ENCODE data around the gene NDUFB11.
"Not testable (repeated sequence)": the region's sequence is repeated elsewhere in the genome, so short reads cannot be mapped to it uniquely, and the experiment has no call there.

The NDUFB11 gene

DNA sequence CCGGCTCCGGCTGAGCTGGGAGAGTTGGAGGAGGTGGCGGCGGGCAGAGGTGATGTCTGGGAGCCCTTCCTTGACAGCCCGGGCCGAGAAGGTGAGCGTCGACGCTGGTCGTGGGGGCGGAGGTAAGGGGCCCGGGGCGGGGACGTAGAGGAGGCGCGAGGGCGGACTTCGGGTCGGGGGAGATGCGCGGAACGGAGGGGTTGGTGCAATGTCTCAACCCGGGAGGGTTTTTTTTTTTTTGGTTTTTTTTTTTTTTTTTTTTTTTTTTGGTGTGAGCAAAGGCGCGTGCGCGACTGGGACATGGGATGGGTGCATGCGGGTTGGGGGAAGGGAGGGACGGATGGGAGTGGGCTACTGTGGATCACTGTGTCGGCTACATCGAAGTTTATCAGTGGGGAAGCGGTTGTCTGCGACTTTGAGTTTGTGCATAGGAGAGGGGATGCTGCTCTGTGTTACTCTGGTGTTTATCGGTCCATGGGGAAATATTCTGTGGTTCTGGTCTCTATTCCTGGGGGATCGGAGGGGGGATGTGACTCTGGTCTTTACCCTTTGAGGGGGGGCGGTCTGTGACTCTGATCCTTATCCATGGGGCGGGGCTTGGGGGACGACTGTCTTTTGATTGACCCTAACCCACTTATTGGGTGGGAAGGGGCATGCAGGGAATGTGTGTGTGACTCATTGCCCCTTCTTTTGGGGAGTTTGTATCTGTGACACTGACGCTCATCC, 1.1 kb upstream of the NDUFB11 start:
- DNase-seq: no peak

DNA sequence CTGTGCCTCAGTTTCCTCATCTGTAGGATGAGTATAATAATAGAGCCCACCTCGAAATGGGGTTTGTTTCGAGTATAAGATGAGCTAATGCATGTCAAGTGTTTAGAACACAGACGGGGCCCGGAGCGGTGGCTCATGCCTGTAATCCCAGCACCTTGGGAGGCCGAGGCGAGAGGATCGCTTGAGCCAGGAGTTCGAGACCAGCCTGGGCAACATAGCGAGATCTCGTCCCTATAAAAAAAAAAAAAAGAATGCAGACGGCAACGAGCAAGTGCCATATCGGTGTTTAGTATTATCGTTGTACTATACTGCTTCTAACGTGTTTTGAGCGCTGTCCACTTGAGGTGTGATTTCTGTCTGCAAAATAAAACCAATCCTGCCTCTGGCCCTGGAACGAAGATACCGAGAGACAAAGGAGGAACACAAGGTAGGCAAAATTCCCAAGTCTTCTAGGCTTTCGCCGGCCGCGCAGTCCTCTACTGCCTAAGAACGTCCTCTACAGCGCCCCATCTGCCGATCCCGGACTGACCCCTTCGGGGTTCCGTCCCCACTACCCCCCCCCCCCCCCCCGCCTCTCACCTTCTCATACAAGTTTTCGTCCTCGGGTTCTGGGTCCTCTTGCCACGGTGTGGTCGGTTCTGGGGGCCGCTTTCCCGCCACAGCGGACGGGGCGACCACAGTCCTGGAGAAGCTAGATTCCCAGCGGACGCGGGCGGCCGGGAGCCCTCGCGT, 442 bp downstream of the NDUFB11 start:
- peak; percentile 15 for DNase-seq

DNA sequence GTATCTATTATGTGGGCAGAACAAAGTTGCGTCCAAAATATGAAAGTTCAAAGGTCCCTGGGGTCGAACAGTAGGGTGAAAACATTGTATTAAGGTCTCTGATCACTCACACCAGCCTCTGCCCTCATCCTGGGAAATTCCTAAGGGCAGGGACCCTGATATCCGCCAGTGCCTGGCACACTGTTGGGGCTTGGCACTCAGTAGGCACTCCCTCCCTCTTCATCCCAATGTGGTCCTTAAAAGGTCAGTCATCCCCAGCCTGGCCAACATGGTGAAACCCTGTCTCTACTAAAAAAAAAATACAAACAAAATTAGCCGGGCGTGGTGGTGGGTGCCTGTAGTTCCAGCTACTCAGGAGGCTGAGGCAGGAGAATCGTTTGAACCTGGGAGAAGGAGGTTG, 6.3 kb downstream of the NDUFB11 start:
- DNase-seq: no peak

DNA sequence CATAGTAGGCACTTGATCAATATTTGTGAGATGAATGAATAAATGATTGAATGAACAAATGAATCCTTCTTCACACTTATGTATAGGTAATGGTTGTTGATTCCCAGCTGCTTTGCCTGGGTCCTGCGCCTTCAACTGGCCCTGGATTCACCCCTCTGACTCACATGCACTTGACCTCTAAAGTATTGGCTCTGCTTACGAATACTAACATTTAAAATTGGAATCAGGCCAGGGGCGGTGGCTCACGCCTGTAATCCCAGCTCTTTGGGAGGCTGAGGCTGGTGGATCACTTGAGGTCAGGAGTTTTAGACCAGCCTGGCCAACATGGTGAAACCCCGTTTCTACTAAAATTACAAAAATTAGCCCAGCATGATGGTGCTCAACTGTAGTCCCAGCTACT, 8.9 kb downstream of the NDUFB11 start:
- not testable (repeated sequence) for DNase-seq

DNA sequence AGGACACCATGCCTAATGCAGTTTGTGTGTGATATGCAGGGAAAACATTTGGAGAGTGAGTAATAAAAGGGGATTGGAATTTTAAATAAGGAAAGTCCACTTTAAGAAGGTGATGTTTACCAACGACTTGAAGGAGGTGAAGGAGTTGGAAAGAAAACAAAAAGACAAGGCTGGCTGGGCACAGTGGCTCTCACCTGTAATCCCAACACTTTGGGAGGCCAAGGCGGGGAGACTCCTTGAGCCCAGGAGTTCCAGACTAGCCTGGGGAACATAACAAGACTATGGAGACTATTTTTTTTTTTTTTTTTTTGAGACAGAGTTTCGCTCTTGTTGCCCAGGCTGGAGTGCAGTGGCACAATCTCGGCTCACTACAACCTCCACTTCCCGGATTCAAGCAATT, 11.0 kb downstream of the NDUFB11 start:
- DNase-seq: no peak

DNA sequence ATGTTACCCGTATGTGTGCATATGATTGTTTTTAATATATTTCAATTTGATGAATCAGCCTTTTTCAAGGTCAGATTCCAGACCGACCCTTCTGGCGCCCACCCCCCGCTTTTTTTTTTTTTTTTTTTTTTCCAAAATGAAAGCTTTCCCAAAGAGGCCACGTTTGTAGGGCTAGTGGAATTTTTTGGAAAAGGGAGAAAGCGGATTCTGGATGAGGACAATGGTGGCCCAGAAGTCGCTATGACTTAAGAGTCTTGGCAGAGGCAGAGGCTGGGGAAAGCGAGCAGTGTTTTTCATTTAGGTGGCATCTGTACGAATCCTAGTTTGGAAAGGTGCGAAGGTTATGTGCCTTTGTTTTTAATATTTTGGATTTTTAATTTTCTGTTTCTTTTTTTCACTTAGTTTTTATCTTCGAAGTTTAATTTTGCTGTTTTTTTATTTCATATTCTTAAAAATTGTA, 14.6 kb downstream of the NDUFB11 start:
- no peak for DNase-seq

DNA sequence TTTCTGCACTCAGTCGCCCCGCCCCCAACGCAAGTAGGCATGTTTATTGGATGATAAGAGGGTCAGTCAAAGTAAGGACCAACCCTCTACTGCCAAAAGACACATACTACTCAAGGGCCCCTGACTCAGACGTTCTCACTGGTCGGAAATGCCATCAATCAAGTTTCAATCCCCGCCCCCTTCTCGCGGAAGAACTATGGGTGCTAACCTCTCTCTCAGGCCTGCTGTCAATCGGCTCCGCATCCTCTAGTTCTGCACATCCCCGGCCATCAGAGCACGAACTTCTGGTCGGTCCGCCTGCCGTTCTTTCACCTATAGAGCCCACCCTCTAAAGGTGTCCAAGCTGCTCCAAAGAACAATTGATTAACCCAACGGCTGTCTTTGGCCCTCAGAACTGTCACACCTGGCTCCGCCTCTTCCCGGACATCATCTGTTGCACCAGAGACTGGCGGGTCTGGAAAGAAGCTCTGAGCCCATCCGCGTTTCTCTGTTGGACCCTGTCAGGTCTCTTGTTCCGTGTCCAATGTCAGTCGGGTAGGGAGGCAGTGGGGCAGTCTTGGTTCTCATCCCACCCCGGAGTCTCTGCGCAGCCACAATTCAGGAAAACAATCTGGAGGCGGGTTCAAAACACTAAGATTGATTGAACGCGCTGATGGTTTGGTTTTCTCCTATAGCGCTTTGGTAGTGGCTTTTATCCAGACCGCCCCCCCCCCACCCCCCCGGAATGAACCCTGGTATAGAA, 15.2 kb downstream of the NDUFB11 start:
- DNase-seq: peak; percentile 79

DNA sequence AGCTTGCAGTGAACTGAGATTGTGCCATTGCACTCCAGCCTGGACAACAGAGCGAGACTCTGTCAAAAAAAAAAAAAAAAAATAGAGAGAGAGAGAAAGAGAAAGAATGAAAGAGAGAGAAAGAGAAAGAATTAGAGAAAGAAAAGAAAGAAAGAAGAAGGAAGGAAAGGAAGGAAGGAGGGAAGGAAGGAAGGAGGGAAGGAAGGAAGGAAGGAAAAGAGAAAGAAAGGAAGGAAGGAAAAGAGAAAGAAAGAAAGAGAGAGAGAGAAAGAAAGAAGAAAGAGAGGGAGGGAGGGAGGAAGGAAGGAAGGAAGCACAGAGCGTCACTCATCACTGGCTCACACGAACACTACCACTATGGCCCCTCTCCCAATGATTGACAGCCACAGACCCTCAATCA, 20.0 kb downstream of the NDUFB11 start:
- not testable (repeated sequence) for DNase-seq

DNA sequence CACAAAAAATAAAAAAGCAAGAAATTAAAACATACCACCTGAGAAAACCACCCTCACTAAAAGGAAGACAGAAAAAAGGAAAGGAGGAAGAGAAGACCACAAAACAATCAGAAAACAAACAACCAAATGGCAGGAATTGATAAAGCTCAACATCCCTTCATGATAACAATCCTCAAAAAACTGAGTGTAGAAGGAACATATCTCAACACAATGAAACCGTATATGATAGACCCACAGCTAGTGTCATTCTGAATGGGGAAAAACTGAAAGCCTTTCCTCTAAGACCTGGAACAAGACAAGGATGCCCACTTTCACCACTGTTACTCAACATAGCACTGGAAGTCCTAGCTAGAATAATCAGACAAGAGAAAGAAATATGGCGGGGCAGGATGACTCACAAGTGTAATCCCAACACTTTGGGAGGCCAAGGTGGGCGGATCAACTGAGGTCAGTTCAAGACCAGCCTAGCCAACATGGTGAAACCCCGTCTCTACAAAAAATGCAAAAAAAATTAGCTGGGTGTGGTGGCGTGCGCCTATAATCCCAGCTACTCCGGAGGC, 27.9 kb downstream of the NDUFB11 start:
- DNase-seq: not testable (repeated sequence)

DNA sequence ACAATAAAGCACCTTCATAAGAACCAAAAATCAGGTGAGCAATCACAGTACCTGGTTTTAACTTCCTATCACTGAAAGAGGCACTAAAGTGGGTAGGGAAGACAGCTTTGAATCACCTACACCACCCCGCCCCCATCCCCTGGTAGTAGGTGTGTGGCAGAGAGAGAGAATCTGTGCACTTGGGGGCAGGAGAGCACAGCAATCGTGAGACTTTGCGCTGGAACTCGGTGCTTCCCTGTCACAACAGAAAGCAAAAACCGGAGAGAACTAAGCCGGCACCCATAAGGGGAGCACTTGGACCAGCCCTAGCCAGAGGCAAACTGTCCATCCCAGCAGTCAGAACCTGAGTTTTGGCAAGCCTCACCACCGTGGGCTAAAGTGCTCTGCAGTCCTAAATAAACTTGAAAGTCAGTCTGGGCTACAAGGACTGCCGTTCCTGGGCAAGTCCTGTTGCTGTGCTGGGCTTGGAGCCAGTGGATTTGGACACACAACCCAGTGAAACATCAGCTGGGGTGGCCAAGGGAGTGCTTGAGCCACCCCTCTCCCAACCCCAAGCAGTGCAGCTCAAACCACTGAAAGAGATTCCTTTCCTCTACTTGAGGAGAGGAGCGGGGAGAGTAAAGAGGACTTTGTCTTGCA, 32.1 kb downstream of the NDUFB11 start:
- DNase-seq: no peak

DNA sequence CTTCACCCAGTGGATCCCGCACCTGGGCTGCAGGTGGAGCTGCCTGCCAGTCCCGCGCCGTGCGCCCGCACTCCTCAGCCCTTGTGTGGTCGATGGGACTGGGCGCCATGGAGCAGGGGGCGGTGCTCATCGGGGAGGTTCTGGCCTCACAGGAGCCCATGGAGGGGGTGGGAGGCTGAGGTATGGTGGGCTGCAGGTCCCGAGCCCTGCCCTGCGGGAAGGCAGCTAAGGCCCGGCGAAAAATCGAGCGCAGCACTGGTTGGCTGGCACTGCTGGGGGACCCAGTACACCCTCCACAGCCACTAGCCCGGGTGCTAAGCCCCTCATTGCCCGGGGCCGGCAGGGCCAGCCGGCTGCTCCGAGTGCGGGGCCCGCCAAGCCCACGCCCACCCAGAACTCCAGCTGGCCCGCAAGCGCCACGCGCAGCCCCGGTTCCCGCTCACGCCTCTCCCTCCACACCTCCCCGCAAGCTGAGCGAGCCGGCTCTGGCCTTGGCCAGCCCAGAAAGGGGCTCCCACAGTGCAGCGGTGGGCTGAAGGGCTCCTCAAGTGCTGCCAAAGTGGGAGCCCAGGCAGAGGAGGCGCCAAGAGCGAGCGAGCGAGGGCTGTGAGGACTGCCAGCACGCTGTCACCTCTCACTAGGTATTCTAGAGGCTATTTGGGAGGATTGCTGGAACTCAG, 33.4 kb downstream of the NDUFB11 start:
- DNase-seq: not testable (repeated sequence)

DNA sequence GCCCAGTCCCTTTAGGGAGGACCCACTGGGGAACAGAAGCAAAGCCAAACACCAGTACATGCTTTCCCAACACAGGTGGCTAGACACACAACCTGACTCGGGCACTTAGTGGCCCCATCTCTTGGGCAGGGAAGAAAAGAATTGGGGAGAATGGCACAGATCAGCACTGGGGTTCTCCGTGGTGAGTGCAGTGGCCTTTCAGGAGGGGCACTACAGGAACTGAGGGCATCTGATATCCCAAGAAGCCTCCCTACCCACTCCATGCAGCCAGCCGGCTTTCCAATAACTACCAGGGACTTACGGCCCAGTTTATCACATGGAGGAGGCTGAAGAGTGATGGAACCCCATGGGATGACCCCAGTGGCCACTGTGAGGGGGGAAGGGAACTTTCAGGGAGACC, 43.3 kb downstream of the NDUFB11 start:
- DNase-seq: no peak

DNA sequence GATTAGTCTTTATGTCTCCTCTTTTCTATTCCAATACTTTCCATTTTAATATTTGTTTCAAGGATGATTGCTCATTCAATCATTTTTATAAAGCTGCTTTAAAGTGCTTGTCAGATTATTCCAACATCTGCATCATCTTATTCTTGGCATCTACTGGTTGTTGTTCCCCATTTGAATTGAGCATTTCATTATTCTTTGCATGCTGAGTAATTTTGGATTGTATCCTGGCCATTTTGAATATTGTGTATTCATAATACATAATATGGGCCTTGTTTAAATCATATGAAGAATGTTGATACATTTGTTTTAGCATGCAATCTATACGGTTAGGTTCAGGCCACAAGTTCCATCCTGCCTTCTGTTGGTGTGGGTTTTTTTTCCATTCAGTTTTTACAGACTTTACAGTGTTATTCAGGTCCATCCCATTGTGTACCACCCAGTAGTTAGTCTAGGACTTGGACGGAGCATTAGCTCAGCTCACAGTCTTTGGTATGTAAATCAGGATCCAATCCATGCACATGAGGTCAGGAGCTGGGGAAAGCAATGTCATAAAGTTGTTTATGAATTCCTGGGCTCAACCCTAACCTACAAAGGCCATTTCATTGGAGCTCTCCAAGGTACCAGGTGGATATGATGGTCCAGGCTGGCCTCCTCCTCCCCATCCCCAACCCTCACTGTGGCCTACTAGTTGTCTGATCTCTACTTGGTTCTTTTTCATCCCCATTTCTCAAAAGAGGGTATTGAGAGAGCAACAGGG, 46.0 kb downstream of the NDUFB11 start:
- DNase-seq: no peak

DNA sequence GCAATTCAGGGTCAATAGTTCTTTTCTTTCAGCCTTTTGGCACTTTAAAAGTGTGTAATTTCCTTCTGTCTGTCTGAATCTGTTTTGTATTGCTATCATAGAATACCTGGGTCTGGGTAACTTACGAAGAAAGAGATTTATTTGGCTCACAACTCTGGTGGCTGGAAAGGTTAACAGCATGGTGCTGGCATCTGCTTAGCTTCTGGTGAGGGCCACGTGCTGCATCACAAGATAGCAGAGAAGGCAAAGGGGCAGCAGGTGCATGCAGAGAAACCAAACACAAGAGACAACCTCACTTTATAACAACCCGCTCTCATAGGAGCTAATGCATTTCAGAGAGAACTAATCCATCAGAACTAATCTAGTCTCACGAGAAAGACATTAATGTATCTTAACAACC, 47.5 kb downstream of the NDUFB11 start:
- DNase-seq: no peak

DNA sequence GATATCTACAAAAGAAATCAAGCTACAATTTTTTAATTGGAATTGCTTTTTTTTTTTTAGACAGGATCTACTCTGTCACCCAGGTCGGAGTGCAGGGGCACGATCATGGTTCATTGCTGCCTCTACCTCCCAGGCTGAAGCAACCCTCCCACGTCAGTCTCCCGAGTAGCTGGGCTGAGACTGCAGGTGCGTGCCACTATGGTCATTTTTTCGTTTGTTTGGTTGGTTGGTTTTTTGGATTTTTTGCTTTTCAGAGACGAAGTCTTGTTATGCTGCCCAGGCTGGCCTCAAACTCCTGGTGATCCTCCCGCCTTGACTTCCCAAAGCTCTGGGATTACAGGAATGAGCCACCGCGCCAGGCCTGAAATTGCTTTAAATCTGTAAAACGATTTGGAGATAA, 50.6 kb downstream of the NDUFB11 start:
- no peak for DNase-seq

DNA sequence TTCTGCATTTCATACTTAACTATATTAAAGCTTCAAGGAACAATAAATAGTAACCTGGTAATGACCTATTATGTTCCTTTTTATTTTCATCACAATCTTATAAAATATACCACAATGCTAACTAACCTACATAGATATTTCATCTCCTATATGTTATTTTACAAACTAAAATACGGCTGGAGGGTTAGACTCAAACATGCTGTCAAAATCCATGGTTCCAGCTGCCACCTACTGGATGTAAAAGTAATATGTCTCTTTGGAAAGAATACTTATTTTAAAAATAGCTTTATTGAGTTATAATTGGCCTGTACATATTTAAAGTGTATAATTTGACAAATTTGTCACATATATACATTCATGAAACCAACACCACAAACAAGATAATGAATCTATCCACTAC, 51.3 kb downstream of the NDUFB11 start:
- DNase-seq: no peak

Measured in COR-L47 (cell line).